Chondrocyte (in vitro differentiated cells): ENCODE measurements around the gene CD300C. TPM values are rescaled to one million over a fixed set of nuclear protein-coding genes. Genes with fewer than 3 reads are reported as not detected.

Experiments used
- DNase-seq: peaks from one replicate; pipeline ENCODE4 v3.0.0; 2021; ENCODE audit warnings: mixed read lengths, low spot score
- H3K27ac Mint-ChIP-seq: one replicate; pipeline ENCODE4 v1.8.0; 2021; ENCODE audit warnings: mild to moderate bottlenecking, moderate library complexity, mixed read lengths; ENCODE audit not compliant: unreplicated experiment
- H3K27me3 Mint-ChIP-seq: 2 replicates; pipeline ENCODE4 v1.8.0; 2021; ENCODE audit warnings: low read depth, mixed read lengths
- H3K36me3 Mint-ChIP-seq: 2 replicates; pipeline ENCODE4 v1.8.0; 2021; ENCODE audit warnings: low read depth, mixed read lengths
- H3K4me1 Mint-ChIP-seq: 2 replicates; pipeline ENCODE4 v1.8.0; 2021; ENCODE audit warnings: low read depth, mild to moderate bottlenecking, mixed read lengths
- H3K4me3 Mint-ChIP-seq: one replicate; pipeline ENCODE4 v1.8.0; 2021; ENCODE audit warnings: mild to moderate bottlenecking, moderate library complexity, mixed read lengths; ENCODE audit not compliant: unreplicated experiment
- H3K9me3 Mint-ChIP-seq: 2 replicates; pipeline ENCODE4 v1.8.0; 2021; ENCODE audit warnings: low read depth, mixed read lengths
- total RNA-seq: library from RNA; stranded (reverse); gene quantifications from 3 replicates; pipeline ENCODE4 v1.2.1, GENCODE V29; 2021
- TF ChIP-seq, protein P1 (sequence below): fragments of 200-600 bp; sonication (generic); IDR thresholded peaks from 2 replicates; pipeline ENCODE4 v1.5.0; 2021; ENCODE audit warnings: antibody characterized with exemption, mild to moderate bottlenecking, moderate library complexity

CD300C gene
- total RNA-seq, 1 donor from 2014 or later = not detected

DNA sequence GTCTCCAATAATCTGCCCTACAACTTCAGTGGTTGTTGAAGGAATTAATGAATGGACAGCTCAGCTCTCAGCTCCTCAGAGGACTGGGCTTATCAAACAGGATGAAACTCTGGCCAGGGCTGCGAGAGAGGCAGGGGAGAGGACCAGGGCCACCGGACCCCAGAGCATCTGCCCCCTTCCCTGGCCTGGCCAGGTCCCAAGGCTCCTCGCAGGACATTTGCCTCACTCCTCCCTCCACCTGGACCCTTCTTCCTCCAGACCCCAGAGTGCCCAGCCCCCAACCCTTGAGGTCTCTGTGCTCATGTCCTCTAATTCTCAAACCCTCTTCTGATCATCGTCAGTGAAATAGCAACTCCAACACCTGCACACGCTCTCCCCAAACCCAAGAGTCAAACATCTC is 3.7 kb downstream of the CD300C start:
- peak; percentile 57 for DNase-seq
- Mint-ChIP-seq H3K27me3 (peaks cover 45% of the 10 kb centered on the region), H3K27ac (no peak overlapping the region), H3K4me3 (no peak overlapping the region), H3K9me3 (no peaks in the 10 kb centered on the region), H3K36me3 (peaks cover 2% of the 10 kb centered on the region), H3K4me1 (no peaks in the 10 kb centered on the region)
- TF ChIP-seq, protein P1, sequence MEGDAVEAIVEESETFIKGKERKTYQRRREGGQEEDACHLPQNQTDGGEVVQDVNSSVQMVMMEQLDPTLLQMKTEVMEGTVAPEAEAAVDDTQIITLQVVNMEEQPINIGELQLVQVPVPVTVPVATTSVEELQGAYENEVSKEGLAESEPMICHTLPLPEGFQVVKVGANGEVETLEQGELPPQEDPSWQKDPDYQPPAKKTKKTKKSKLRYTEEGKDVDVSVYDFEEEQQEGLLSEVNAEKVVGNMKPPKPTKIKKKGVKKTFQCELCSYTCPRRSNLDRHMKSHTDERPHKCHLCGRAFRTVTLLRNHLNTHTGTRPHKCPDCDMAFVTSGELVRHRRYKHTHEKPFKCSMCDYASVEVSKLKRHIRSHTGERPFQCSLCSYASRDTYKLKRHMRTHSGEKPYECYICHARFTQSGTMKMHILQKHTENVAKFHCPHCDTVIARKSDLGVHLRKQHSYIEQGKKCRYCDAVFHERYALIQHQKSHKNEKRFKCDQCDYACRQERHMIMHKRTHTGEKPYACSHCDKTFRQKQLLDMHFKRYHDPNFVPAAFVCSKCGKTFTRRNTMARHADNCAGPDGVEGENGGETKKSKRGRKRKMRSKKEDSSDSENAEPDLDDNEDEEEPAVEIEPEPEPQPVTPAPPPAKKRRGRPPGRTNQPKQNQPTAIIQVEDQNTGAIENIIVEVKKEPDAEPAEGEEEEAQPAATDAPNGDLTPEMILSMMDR = no peak

DNA sequence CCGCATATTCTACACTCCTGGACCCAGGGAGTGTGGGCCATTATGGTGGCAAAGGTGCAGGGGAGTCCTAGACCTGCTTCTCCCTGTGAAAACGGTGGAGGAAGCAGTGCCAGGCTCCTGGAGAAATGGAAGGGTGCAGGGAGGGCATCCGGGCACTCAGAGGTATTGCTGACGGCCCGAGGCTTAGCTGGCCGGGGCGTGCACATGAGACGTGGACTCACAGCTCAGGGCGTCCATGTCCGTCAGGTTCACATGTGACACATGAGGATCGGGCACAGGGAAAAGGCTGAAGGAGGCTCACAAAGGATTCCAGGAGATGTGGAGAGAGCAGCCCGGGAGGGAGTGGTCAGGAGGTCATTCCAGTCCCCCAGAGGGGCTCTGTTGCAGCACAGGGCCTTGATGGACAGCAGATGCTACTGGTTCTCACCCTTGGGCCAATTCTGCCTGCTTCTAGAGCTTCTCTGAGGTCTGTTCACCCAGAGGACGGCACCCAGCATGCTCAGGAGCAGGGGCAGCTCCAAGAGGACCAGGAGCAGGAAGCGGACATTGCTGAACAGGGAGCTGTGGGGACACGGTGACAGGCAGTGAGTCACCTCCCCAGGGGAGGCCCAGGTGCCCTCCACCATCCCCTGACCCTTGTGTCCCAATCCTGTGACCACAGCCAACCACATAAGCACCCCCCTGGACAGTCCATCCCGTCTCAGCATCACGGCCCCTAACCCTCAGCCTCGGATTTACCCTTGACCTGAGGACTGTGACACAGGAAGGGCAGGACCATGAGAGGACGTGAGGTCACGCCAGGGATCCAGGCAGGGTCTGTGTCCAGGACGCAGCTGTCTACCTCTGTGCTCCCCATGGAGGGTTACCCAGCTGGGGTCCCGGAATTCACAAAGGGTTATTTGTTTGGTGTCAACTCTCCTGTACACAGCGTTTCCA is 4.5 kb downstream of the CD300C start:
- Mint-ChIP-seq H3K4me3 (no peak overlapping the region), H3K36me3 (peaks cover 2% of the 10 kb centered on the region), H3K27ac (no peak overlapping the region), H3K4me1 (no peaks in the 10 kb centered on the region), H3K9me3 (no peaks in the 10 kb centered on the region), H3K27me3 (peaks cover 52% of the 10 kb centered on the region)
- TF ChIP-seq, protein P1 = no peak
- DNase-seq = peak; percentile 65

DNA sequence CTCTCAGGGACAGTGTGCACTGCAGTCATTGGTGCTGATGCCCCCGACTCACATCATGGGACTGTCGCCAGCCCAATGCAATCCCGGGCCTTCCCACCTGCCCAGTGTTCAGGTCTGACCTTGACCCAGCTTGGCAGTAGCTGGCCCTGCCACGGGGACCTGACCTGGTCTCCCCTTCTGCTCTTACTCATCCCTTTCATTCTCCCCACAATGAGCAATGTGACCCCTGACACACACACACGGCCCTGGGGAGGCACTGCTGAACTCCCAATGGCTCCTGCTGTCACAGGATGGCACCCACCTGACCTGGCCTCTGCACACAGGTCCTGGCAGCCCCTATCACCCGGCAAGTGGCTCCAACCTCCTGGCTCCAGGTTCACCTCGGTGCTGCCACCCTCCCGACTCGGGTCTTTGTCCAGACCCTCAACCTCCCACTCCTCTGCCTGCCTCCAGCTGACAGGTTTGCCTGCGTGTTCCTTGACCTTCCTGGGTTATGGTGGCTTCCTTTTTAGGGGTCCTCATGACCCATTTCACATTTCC is 6.6 kb downstream of the CD300C start:
- Mint-ChIP-seq H3K4me1 (no peaks in the 10 kb centered on the region), H3K27ac (no peak overlapping the region), H3K9me3 (peaks cover 2% of the 10 kb centered on the region), H3K4me3 (no peak overlapping the region), H3K27me3 (peaks cover 61% of the 10 kb centered on the region), H3K36me3 (peaks cover 2% of the 10 kb centered on the region)
- peak; percentile 67 for DNase-seq
- TF ChIP-seq, protein P1 = no peak

DNA sequence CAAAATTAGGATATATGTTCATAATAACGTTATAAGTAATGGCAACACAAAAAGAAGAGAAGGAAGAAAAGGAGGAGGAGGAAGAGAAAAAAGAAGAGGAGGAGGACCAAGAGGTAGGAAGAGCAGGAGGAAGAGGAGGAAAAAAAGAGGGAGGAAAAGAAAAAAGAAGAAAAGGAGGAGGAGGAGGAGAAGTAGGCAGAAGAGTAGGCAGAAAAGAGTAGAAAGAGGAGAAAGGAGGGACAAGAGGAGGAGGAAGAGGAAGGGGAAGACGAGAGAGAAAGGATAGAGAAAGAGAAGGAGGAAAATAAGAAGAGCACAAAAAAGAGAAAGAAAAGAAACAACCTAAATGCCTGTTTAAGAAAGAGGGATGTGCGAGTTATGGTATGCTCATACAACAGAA is 9.0 kb downstream of the CD300C start:
- Mint-ChIP-seq H3K36me3 (peaks cover 2% of the 10 kb centered on the region), H3K4me1 (no peaks in the 10 kb centered on the region), H3K9me3 (peaks cover 2% of the 10 kb centered on the region), H3K27ac (no peak overlapping the region), H3K27me3 (peaks cover 59% of the 10 kb centered on the region), H3K4me3 (no peak overlapping the region)
- no peak for DNase-seq
- TF ChIP-seq, protein P1 = no peak

DNA sequence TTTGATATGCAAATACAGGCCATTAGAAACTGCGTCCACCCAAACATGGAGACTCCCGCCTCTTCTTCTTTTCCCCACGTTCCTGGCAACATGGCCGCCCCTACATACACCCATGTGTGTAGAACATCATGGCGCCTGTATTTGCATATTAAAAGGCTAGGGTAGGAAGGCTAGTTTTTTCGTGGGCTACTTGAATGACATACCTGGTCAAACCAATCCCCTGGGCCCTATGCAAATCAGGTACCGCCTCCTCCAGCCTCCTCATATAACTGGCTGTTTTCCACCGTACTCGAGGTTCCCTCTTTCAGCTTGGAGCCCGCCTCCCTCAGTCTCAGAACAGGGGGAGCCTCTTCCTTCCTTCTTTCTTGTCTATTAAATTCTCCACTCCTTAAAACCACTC is 13.8 kb downstream of the CD300C start:
- peak overlapping the region; percentile 27 for H3K27ac Mint-ChIP-seq
- TF ChIP-seq, protein P1 = no peak
- peaks cover 2% of the 10 kb centered on the region for H3K9me3 Mint-ChIP-seq
- no peaks in the 10 kb centered on the region for H3K4me1 Mint-ChIP-seq
- H3K27me3 Mint-ChIP-seq = peaks cover 44% of the 10 kb centered on the region
- DNase-seq = no peak
- H3K36me3 Mint-ChIP-seq = no peaks in the 10 kb centered on the region
- no peak overlapping the region for H3K4me3 Mint-ChIP-seq
